Skeletal muscle satellite cell (primary cell): ENCODE measurements around the gene C20orf144.
"Not testable (repeated sequence)": the region's sequence is repeated elsewhere in the genome, so short reads cannot be mapped to it uniquely, and the experiment has no call there.

Experiments used
- H3K27me3 ChIP-seq: 2 replicates; pipeline ENCODE4 v1.7.0; 2013; ENCODE audit warnings: low read length; ENCODE audit not compliant: control insufficient read depth, insufficient read depth
- H3K36me3 ChIP-seq: 2 replicates; pipeline ENCODE4 v1.7.0; 2013; ENCODE audit warnings: mild to moderate bottlenecking, control low read depth, low read length; ENCODE audit not compliant: insufficient read depth
- H3K4me1 ChIP-seq: 2 replicates; pipeline ENCODE4 v1.7.0; 2013; ENCODE audit warnings: low read length; ENCODE audit not compliant: control insufficient read depth, insufficient read depth
- H3K4me2 ChIP-seq: 2 replicates; pipeline ENCODE4 v1.7.0; 2013; ENCODE audit warnings: mild to moderate bottlenecking, low read length
- H3K4me3 ChIP-seq: 2 replicates; pipeline ENCODE4 v1.7.0; 2013; ENCODE audit warnings: low read length
- H3K9ac ChIP-seq: 2 replicates; pipeline ENCODE4 v1.7.0; 2013; ENCODE audit warnings: mild to moderate bottlenecking, low read depth, low read length, moderate library complexity
- H3K9me3 ChIP-seq: replicated peaks from 2 replicates; pipeline ENCODE4 v1.7.0; 2013; ENCODE audit warnings: mild to moderate bottlenecking, control low read depth, low read length

Gene C20orf144

GRCh38 chr20:33636776-33637175 lies 25.4 kb upstream of the C20orf144 start:
- Histone ChIP-seq H3K9ac (no peak overlapping the region), H3K4me3 (no peak overlapping the region), H3K27me3 (no peaks in the 10 kb centered on the region), H3K9me3 (no peaks in the 10 kb centered on the region), H3K36me3 (peaks cover 31% of the 10 kb centered on the region), H3K4me1 (no peaks in the 10 kb centered on the region), H3K4me2 (no peak overlapping the region)

GRCh38 chr20:33640287-33640686 lies 21.8 kb upstream of the C20orf144 start:
- H3K4me3 ChIP-seq = no peak overlapping the region
- no peak overlapping the region for H3K4me2 ChIP-seq
- no peaks in the 10 kb centered on the region for H3K9me3 ChIP-seq
- no peak overlapping the region for H3K9ac ChIP-seq
- peaks cover under 1% of the 10 kb centered on the region for H3K27me3 ChIP-seq
- H3K36me3 ChIP-seq = peaks cover 43% of the 10 kb centered on the region
- no peaks in the 10 kb centered on the region for H3K4me1 ChIP-seq

GRCh38 chr20:33644313-33645071 lies 17.6 kb upstream of the C20orf144 start:
- no peak overlapping the region for H3K4me3 ChIP-seq
- H3K4me2 ChIP-seq = no peak overlapping the region
- no peak overlapping the region for H3K9ac ChIP-seq
- no peaks in the 10 kb centered on the region for H3K9me3 ChIP-seq
- peaks cover 24% of the 10 kb centered on the region for H3K4me1 ChIP-seq
- H3K36me3 ChIP-seq = peaks cover 34% of the 10 kb centered on the region
- H3K27me3 ChIP-seq = peaks cover 9% of the 10 kb centered on the region

GRCh38 chr20:33645072-33645358 lies 17.1 kb upstream of the C20orf144 start:
- peaks cover 25% of the 10 kb centered on the region for H3K4me1 ChIP-seq
- no peak overlapping the region for H3K4me2 ChIP-seq
- peaks cover 33% of the 10 kb centered on the region for H3K36me3 ChIP-seq
- no peak overlapping the region for H3K4me3 ChIP-seq
- H3K27me3 ChIP-seq = peaks cover 12% of the 10 kb centered on the region
- no peak overlapping the region for H3K9ac ChIP-seq
- no peaks in the 10 kb centered on the region for H3K9me3 ChIP-seq

- Histone ChIP-seq H3K27me3 (peaks cover 13% of the 10 kb centered on the region), H3K36me3 (peaks cover 29% of the 10 kb centered on the region), H3K9me3 (no peaks in the 10 kb centered on the region), H3K4me2 (no peak overlapping the region), H3K9ac (no peak overlapping the region), H3K4me1 (peaks cover 25% of the 10 kb centered on the region), H3K4me3 (no peak overlapping the region)
Measured at GRCh38 chr20:33645396-33645795, 16.7 kb upstream of the C20orf144 start.

- H3K27me3 ChIP-seq = peaks cover 19% of the 10 kb centered on the region
- no peak overlapping the region for H3K4me2 ChIP-seq
- no peak overlapping the region for H3K9ac ChIP-seq
- H3K36me3 ChIP-seq = peaks cover 25% of the 10 kb centered on the region
- peaks cover 25% of the 10 kb centered on the region for H3K4me1 ChIP-seq
- no peaks in the 10 kb centered on the region for H3K9me3 ChIP-seq
- H3K4me3 ChIP-seq = no peak overlapping the region
Measured at GRCh38 chr20:33646191-33646590, 15.9 kb upstream of the C20orf144 start.

- H3K4me3 ChIP-seq, H3K4me2 ChIP-seq, H3K9me3 ChIP-seq, H3K9ac ChIP-seq: not testable (repeated sequence)
- Histone ChIP-seq H3K36me3 (peaks cover 21% of the 10 kb centered on the region), H3K4me1 (peaks cover 25% of the 10 kb centered on the region), H3K27me3 (peaks cover 27% of the 10 kb centered on the region)
Measured at GRCh38 chr20:33646959-33647602, 15.0 kb upstream of the C20orf144 start.

- Histone ChIP-seq H3K9me3 (no peaks in the 10 kb centered on the region), H3K4me1 (peaks cover 25% of the 10 kb centered on the region), H3K9ac (no peak overlapping the region), H3K36me3 (peaks cover 17% of the 10 kb centered on the region), H3K4me3 (peak overlapping the region; percentile 9), H3K27me3 (peaks cover 27% of the 10 kb centered on the region), H3K4me2 (peak overlapping the region; percentile 74)
Measured at GRCh38 chr20:33647603-33648395, 14.3 kb upstream of the C20orf144 start.

- Histone ChIP-seq H3K36me3 (peaks cover 17% of the 10 kb centered on the region), H3K4me2 (peak overlapping the region; percentile 74), H3K9me3 (no peaks in the 10 kb centered on the region), H3K9ac (no peak overlapping the region), H3K4me1 (peaks cover 25% of the 10 kb centered on the region), H3K27me3 (peaks cover 27% of the 10 kb centered on the region), H3K4me3 (peak overlapping the region; percentile 9)
Measured at GRCh38 chr20:33648396-33649004, 13.6 kb upstream of the C20orf144 start.

GRCh38 chr20:33649201-33649681 lies 12.9 kb upstream of the C20orf144 start:
- Histone ChIP-seq H3K4me2 (no peak overlapping the region), H3K9me3 (no peaks in the 10 kb centered on the region), H3K4me1 (peaks cover 25% of the 10 kb centered on the region), H3K36me3 (peaks cover 16% of the 10 kb centered on the region), H3K4me3 (no peak overlapping the region), H3K27me3 (peaks cover 27% of the 10 kb centered on the region), H3K9ac (no peak overlapping the region)

- no peaks in the 10 kb centered on the region for H3K9me3 ChIP-seq
- H3K27me3 ChIP-seq = peaks cover 27% of the 10 kb centered on the region
- no peak overlapping the region for H3K4me3 ChIP-seq
- H3K9ac ChIP-seq = no peak overlapping the region
- H3K4me2 ChIP-seq = no peak overlapping the region
- peaks cover 6% of the 10 kb centered on the region for H3K36me3 ChIP-seq
- peaks cover 25% of the 10 kb centered on the region for H3K4me1 ChIP-seq
Measured at GRCh38 chr20:33650111-33650752, 11.9 kb upstream of the C20orf144 start.
